HepG2 (cell line): ENCODE data around the gene FGD4. TPM values are rescaled to one million over a fixed set of nuclear protein-coding genes. Genes with fewer than 3 reads are reported as not detected.

ENCODE experiments used
- ATAC-seq: fragments of 200-7000 bp; cut with Tn5 transposase; 3 replicates; pipeline ENCODE4 v1.9.1; 2020; ENCODE audit warnings: mild to moderate bottlenecking, moderate library complexity
- BruUV-seq: library from RNA; stranded (reverse); fragments of 400-500 nt; replicated peaks from 2 replicates; lab custom pipeline; 2021; lab: Mats Ljungman, UMichigan
- CTCF ChIA-PET: fragments of 300-600 bp; formaldehyde crosslinking; extraction: SDS; loops from one replicate; lab custom pipeline; 2021; ENCODE audit warnings: low total read pairs, inconsistent platforms, low intra/inter-chr PET ratio; lab: Yijun Ruan, JAX
- POLR2A ChIA-PET: fragments of 350-600 bp; sonication (Branson Sonifier 250); formaldehyde crosslinking; loops from one replicate; lab custom pipeline; 2020; ENCODE audit warnings: antibody characterized with exemption, inconsistent platforms; lab: Yijun Ruan, JAX
- DNase-seq: peaks from one replicate; pipeline ENCODE4 v3.0.0-alpha.2; 2015; ENCODE audit warnings: low spot score
- FAIRE-seq: peaks from 3 replicates; lab custom pipeline; 2011; peaks lifted over from hg19 to GRCh38; lab: Jason Lieb, UNC
- H2AFZ ChIP-seq: one replicate; pipeline ENCODE4 v1.6.1; 2011; ENCODE audit warnings: low read length, inconsistent platforms
- H3K27ac ChIP-seq: fragments of 300-600 bp; 3 replicates; pipeline ENCODE4 v1.8.0; 2011; ENCODE audit warnings: mixed run types, mild to moderate bottlenecking, mixed read lengths, low read length, inconsistent platforms; ENCODE audit not compliant: insufficient read depth; ENCODE audit errors: extremely low read length
- H3K27me3 ChIP-seq, 2 experiments: fragments of 200-600 bp in 1 of 2; 2 replicates in 1 of 2; 3 replicates in 1 of 2; pipeline versions ENCODE4 v1.6.0 to v1.8.0; 2011; ENCODE audit warnings: low read length in 2 of 2, mild to moderate bottlenecking in 2 of 2, moderate library complexity in 2 of 2, inconsistent platforms in 1 of 2; ENCODE audit not compliant: insufficient read depth in 2 of 2, control insufficient read depth in 1 of 2
- H3K36me3 ChIP-seq, 2 experiments: fragments of 200-600 bp in 1 of 2; replicated peaks in 1 of 2; 2 replicates in 1 of 2; 3 replicates in 1 of 2; pipeline versions ENCODE4 v1.5.1 to v1.8.0; 2011; ENCODE audit warnings: low read length in 2 of 2, inconsistent platforms in 1 of 2; ENCODE audit not compliant: insufficient read depth in 2 of 2, control insufficient read depth in 1 of 2
- H3K4me1 ChIP-seq: 2 replicates; pipeline ENCODE4 v1.5.1; 2012; ENCODE audit warnings: low read length, inconsistent platforms; ENCODE audit not compliant: insufficient read depth
- H3K4me2 ChIP-seq: 2 replicates; pipeline ENCODE4 v1.6.0; 2011; ENCODE audit warnings: low read depth, low read length, inconsistent platforms
- H3K4me3 ChIP-seq, 3 experiments: fragments of 200-600 bp in 1 of 3; sonication (generic), shearing (Covaris generic) in 1 of 3; replicated peaks in 1 of 3; 2 replicates each; pipeline ENCODE4 v1.5.1; 2011 to 2016; ENCODE audit warnings: low read length in 3 of 3, inconsistent platforms in 2 of 3, low read depth in 2 of 3, mild to moderate bottlenecking in 2 of 3, control low read depth in 1 of 3, mixed read lengths in 1 of 3; ENCODE audit not compliant: insufficient read depth in 1 of 3
- H3K79me2 ChIP-seq: one replicate; pipeline ENCODE4 v1.6.1; 2011; ENCODE audit warnings: low read length, inconsistent platforms; ENCODE audit not compliant: insufficient read depth
- H3K9ac ChIP-seq: 2 replicates; pipeline ENCODE4 v1.6.0; 2011; ENCODE audit warnings: mild to moderate bottlenecking, low read depth, low read length, inconsistent platforms; ENCODE audit not compliant: insufficient read depth
- H3K9me3 ChIP-seq: 2 replicates; pipeline ENCODE4 v1.5.1; 2012; ENCODE audit warnings: mild to moderate bottlenecking, low read length
- H4K20me1 ChIP-seq: 2 replicates; pipeline ENCODE4 v1.6.0; 2011; ENCODE audit warnings: inconsistent platforms, mild to moderate bottlenecking, low read length, moderate library complexity; ENCODE audit not compliant: insufficient read depth
- CAMTA2 ChIP-seq: sonication (generic); formaldehyde crosslinking; IDR thresholded peaks from 2 replicates; pipeline ENCODE4 v1.4.0; 2020; ENCODE audit warnings: mild to moderate bottlenecking, missing genetic modification reagents, borderline replicate concordance
- MAFF ChIP-seq: IDR thresholded peaks from 2 replicates; pipeline ENCODE4 v1.6.1; 2011; ENCODE audit warnings: low read depth, low read length, improper control_type of control experiment
- MAFK ChIP-seq, 2 experiments: IDR thresholded peaks in 1 of 2; conservative IDR thresholded peaks in 1 of 2; 2 replicates each; pipeline ENCODE4 v1.6.1; 2011; ENCODE audit warnings: improper control_type of control experiment in 2 of 2, low read length in 2 of 2
- NFATC3 ChIP-seq: sonication (generic); formaldehyde crosslinking; IDR thresholded peaks from 2 replicates; pipeline ENCODE4 v1.5.1; 2020; ENCODE audit warnings: mild to moderate bottlenecking, missing genetic modification reagents
- RARA ChIP-seq: IDR thresholded peaks from 2 replicates; pipeline ENCODE4 v1.6.1; 2016; ENCODE audit warnings: missing genetic modification reagents, missing compliant biosample characterization
- WGBS: methylation state at CpG from one replicate; pipeline ENCODE4 v1.1.6; 2017; ENCODE audit warnings: low lambda C conversion rate; 5-methylcytosine and 5-hydroxymethylcytosine counted together
- in situ Hi-C: cut with HindIII; loops from 2 replicates; pipeline ENCODE4 v1.10.0; 2017; ENCODE audit warnings: low pct_unique_long_range_greater_than_20kb; ENCODE audit not compliant: extremely low pct_ligation_motif_present
- intact Hi-C: fragments of 100-400 bp; cut with micrococcal nuclease; formaldehyde crosslinking; loops from one replicate; pipeline ENCODE4 v1.10.0; 2022; ENCODE audit not compliant: unreplicated experiment
- polyA plus RNA-seq, 8 experiments: library from polyadenylated mRNA; depleted of rRNA in 3 of 8; stranded (reverse) in 7 of 8; unstranded in 1 of 8; fragments of >200 nt; fragmentation: Illumina TruSeq in 4 of 8; extraction: Trizol in 4 of 8; gene quantifications; 2 replicates each; pipeline versions ENCODE4 v1.2.1 to v1.2.3, GENCODE V29; 2011 to 2016; ENCODE audit warnings: low read depth in 4 of 8, missing spikeins in 1 of 8, mixed read lengths in 1 of 8; ENCODE audit not compliant: insufficient read depth in 1 of 8
- total RNA-seq, 5 experiments: library from RNA; depleted of rRNA; stranded (reverse); fragments of >200 nt; fragmentation: Illumina TruSeq; extraction: Trizol; gene quantifications; 2 replicates each; pipeline ENCODE4 v1.2.3, GENCODE V29; 2016; ENCODE audit warnings: low read depth in 1 of 5

FGD4 gene
- total and polyA plus RNA-seq, 2 of the 13 experiments (the other 11 are each of a cell fraction or from before 2014, with no cell fraction given), result 4.6 to 6.6 TPM

- peak; percentile 7; the same call in 1 of the 2 replicates for TF ChIP-seq RARA (CRISPR knock-in tag)
- TF ChIP-seq CAMTA2 (CRISPR knock-in tag), result no peak; the same call in 1 of the 2 replicates
These were observed at the start of gene FGD4 (continued) for GRCh38 chr12:32399370-32400113.

DNA sequence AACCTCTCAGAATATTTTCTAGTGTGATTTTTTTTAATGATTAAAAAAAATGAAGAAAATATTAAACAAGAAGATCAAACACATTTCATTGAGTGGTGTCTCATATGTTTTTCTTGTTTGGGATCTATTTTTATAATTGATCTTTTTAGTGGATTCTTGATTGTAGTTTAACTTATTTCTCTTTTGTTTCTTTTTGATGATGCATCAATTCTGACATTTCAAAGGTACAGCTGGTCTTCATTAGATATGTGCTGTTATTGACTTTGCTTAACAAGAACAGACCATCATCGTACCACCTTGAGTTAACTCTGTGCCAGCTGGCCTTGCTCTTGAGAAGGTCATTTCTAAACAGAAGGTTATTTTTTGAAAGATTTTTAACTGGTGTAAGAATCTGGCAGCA, 45.8 kb upstream of the FGD4 start:
- CTCF ChIA-PET, result no interaction called here
- in situ Hi-C loops, result no loop called here
- no peak overlapping the region for H3K4me2 ChIP-seq
- WGBS, result 74% methylated on average over 1 of the region's 1 CpG
- no peak overlapping the region for H2AFZ ChIP-seq
- no peaks in the 10 kb centered on the region for H3K79me2 ChIP-seq
- intact Hi-C loops, result no loop called here
- H3K36me3 ChIP-seq, result no peaks in the 10 kb centered on the region
- TF ChIP-seq NFATC3 (CRISPR knock-in tag) (no peak), MAFK (conservative IDR thresholded peaks at IDR 0.05 in 1 of 2, IDR thresholded peaks at IDR 0.05 in 1 of 2; ENCODE audit: low read length in 2 of 2) (peak; percentile 27 to 44; a peak in 2 of 4 replicates), MAFF (peak; percentile 28; the same call in 1 of the 2 replicates)
- ATAC-seq (no peak), FAIRE-seq (no peak), DNase-seq (no peak)
- BruUV-seq, result no TSS peak
- H3K27me3 ChIP-seq, result no peaks in the 10 kb centered on the region
- H3K9me3 ChIP-seq, result no peaks in the 10 kb centered on the region
- no peaks in the 10 kb centered on the region for H4K20me1 ChIP-seq
- no peak overlapping the region for H3K4me3 ChIP-seq
- H3K9ac ChIP-seq, result no peak overlapping the region
- POLR2A ChIA-PET, result no interaction called here
- H3K27ac ChIP-seq, result no peak overlapping the region
- 0 out of 2 replicates have a peak, but pooled peaks cover under 1% of the 10 kb centered on the region for H3K4me1 ChIP-seq
